Measurements from ENCODE around the gene PRSS27.
A peak's percentile ranks its signal among the peaks of the same experiment; 100 is the strongest.
"Not testable (repeated sequence)": the region's sequence is repeated elsewhere in the genome, so short reads cannot be mapped to it uniquely, and the experiment has no call there.

PRSS27 gene

DNA sequence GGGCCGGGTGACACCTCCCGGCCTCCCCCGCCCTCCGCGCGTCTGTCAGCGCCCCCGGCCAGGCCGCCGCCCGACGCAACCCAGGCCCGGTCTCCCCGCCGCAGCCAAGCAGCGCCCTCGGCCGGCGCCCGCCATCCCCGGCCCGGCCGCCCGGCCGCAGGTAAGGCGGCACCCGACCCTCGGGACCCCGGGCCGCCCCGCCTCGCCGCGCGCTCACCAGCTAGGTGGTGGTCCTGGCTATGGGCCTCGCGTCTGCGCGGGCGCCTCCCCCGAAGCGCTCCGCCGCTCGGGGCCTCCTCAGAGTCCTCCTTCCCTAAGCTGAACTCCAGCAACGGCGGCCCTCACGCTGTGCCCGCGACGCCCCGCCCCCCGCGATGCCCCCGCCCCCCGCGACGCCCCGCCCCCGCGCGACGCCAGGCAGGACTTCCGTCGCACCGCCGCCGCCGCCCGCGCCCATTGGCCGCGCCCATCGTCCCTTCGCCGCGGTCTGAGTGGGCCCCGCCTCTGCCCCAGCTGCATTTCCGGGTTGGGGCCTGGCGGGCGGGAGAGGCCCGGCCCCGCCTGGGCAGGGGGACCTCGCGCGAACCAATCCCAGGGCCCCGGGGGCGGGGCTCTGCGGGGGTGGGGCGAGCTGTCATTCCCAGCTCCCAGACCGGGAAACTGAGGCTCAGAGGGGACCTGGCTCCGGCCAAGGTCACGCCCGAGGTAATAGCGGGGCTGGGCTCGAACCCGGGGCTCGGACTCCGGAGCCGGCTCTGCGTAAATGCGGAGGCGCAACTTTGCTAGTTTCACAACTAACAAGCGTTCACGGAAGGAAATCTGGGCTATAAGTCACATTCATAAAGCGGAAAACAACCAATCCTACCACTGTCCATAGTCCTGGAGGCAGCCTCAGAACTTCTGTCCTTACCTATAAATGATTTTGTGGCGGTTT is 46.7 kb downstream of the PRSS27 start:
- DNase-seq (ENCODE audit: low spot score): peak; percentile 96

DNA sequence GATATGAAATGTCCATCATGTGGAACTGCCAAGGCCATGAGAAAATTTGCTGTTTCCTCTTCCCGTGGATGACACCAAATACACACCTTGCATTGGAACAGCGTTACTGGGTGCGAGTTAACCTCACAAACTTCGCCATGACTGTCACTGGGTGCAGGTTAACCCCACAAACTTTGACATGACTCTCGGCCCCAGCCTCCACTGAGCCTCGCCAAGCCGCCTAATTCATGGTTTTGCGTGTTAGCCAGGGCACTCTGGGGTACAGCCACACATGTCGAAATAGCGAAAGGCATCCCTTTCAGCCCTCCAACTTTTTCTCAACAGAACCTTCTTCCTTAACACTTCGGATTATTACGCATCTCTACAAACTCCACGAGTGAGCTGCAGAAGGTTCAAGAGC is 48.3 kb downstream of the PRSS27 start:
- DNase-seq (ENCODE audit: low spot score): no peak

DNA sequence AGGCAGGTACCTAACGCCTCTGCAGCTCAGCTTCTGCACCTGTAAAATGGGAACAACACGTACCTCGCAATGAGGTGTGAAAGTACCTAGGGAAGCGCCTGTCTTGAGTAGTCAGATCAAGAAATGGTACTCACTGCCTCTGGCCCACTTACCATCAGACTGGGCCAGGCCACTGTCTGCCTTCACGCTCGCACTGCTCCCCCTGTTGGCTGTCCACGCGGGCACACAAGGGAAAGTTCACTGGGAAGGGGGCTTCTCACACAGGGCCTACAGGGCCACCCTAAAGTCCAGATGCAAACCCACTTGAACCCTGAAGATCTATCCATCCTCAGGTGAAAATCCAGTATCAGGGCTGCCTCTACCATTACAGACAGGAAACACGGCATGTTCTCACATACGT is 48.8 kb downstream of the PRSS27 start:
- peak; percentile 24 for DNase-seq (ENCODE audit: low spot score)

DNA sequence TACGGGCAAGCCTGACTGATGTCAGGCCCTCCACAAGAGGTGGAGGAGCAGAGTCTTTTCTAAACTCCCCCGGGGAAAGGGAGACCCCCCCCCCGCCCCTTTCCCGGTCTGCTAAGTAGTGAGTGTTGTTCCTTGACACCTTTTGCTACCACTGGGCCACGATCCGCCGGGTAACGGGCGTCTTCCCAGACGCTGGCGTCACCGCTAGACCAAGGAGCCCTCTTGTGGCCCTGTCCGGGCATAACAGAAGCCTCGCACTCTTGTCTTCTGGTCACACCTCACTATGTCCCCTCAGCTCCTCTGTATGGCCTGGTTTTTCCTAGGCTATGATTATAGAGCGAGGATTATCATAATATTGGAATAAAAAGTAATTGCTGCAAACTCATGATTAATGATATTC is 50.0 kb downstream of the PRSS27 start:
- peak; percentile 71 for DNase-seq (ENCODE audit: low spot score)

DNA sequence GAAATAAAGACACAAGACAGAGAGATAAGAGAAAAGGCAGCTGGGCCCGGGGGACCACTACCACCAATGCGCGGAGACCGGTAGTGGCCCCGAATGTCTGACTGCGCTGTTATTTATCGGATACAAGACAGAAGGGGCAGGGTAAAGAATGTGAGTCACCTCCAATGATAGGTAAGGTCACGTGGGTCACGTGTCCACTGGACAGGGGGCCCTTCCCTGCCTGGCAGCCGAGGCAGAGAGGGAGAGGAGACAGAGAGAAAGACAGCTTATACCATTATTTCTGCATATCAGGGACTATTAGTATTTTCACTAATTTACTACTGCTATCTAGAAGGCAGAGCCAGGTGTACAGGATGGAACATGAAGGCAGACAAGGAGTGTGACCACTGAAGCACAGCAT is 50.4 kb downstream of the PRSS27 start:
- not testable (repeated sequence) for DNase-seq (ENCODE audit: low spot score)

DNA sequence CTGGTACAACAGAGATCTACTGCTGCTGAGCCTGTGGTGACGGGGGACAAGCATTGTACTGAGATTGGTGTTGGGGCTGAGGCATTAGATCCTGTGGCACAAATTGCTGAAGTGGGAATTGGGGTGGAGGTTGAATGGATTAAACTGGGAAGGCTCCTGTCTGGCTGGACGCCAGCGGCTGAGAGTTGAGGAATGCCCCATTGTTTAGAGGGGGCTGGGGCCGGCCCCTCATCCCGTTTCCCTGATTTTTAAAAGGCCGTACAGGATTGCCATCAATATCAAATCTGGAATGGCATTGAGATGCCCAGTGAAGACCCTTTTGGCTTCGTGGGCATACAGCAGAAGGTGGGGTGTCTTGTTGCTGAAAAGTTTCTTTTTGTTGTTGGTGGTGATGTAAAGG is 53.4 kb downstream of the PRSS27 start:
- DNase-seq (ENCODE audit: low spot score): not testable (repeated sequence)

DNA sequence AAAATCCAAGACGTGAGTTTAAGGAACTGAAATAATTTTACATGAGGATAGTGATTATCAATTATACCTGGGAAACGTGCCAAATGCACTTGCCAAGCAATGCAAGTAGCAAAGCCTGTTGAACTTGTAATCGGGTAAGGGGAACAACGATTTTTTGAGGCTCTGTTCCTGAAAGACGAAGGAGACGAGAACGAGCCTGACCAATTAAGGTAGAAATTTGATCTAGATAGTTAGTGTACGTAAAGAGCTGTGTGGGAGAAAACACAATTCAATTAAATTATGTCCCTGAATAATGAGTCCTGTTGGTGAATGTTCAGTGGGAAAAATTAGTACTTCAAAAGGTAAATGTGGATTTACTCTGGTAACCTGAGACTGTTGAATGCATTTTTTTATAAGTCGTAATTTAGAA is 55.4 kb downstream of the PRSS27 start:
- no peak for DNase-seq (ENCODE audit: low spot score)

DNA sequence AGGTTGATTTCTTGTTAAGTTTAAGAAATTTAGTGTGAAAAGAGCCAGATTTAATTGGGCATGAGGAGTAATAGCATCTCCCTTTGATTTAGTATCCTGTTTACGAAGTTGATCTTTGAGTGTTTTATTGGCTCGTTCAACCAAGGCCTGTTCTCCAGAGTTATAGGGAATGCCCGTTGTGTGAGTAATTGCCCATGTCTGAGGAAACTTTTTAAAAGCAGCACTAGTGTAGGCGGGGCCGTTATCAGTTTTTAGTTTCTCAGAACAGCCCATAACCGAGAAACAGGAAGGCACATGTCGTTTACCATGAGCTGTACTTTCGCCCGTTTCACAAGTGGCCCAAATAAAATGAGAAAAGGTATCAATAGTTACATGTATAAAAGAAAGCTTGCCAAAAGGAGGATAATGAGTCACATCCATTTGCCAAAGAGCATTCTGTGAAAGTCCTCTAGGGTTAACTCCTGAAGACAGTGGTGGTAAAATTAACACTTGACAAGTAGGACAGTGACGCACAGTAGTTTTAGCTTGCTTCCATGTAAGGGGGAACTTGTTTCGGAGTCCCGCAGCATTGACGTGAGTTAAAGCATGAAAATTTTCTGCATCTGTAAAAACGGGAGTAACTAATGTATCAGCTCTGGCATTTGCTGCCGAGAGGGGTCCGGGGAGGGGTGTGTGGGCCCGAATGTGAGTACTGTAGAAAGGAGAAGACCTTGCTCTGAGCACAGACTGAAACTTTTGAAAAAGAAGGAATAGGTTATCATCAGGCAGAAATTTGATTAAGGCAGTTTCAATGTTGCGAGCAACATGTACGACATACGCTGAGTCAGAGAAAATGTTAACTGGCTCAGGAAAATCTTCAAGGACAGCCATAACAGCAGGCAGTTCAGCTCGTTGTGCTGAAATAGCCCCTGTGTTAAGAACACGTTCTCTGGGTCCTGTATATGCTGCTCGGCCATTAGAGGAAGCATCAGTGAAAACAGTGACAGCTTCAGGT is 56.2 kb downstream of the PRSS27 start:
- DNase-seq (ENCODE audit: low spot score): peak; percentile 85
